IPS-18a (cell line): ENCODE measurements around the gene TSC22D1.

Experiments used
- H3K27ac ChIP-seq: one replicate; pipeline ENCODE4 v1.5.1; 2013; ENCODE audit warnings: low read length
- H3K27me3 ChIP-seq: one replicate; pipeline ENCODE4 v1.6.1; 2013; ENCODE audit warnings: mild to moderate bottlenecking, low read length; ENCODE audit not compliant: control insufficient read depth, insufficient read depth
- H3K36me3 ChIP-seq: one replicate; pipeline ENCODE4 v1.6.1; 2013; ENCODE audit warnings: low read depth, low read length; ENCODE audit not compliant: control insufficient read depth
- H3K4me1 ChIP-seq: one replicate; pipeline ENCODE4 v1.6.1; 2013; ENCODE audit warnings: low read depth, low read length; ENCODE audit not compliant: control insufficient read depth
- H3K4me3 ChIP-seq: one replicate; pipeline ENCODE4 v1.5.1; 2013; ENCODE audit warnings: low read length
- H3K9ac ChIP-seq: one replicate; pipeline ENCODE4 v1.6.1; 2013; ENCODE audit warnings: mild to moderate bottlenecking, low read length, moderate library complexity
- H3K9me3 ChIP-seq: one replicate; pipeline ENCODE4 v1.6.1; 2013; ENCODE audit warnings: low read depth, low read length; ENCODE audit not compliant: control insufficient read depth

Gene TSC22D1

DNA sequence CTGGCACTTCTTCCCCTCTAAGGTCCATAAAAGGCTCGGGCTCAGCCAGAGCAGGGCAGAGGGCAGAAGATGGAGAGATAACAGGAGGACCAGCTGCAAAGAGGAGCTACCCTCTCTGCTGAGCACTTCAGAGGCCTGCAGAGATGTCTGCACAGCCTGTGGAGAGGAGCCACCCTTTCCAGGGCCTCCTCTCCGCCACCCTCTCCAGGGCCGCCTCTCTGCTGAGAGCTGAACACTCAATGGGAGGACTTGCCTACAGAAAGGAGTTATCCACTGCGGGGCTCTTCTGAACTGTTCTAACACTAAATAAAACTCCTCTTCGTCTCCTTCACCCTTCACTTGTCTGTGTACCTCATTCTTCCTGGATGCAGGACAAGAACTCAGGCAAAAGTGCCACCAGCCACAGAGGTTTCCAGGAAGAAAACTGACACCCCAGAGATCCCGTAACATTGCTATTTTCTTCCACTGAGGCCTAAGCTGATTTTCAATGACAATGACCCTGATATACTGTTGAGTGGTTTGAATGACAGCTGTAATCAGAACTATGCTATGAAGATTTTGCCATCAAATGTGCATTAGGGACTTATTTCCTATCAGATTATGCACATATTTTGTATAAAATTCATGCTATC lies 16.2 kb upstream of the TSC22D1 start:
- Histone ChIP-seq H3K27me3 (no peaks in the 10 kb centered on the region), H3K9me3 (no peaks in the 10 kb centered on the region), H3K27ac (no peak overlapping the region), H3K4me3 (no peak overlapping the region), H3K4me1 (peaks cover 2% of the 10 kb centered on the region), H3K36me3 (no peaks in the 10 kb centered on the region), H3K9ac (no peak overlapping the region)

DNA sequence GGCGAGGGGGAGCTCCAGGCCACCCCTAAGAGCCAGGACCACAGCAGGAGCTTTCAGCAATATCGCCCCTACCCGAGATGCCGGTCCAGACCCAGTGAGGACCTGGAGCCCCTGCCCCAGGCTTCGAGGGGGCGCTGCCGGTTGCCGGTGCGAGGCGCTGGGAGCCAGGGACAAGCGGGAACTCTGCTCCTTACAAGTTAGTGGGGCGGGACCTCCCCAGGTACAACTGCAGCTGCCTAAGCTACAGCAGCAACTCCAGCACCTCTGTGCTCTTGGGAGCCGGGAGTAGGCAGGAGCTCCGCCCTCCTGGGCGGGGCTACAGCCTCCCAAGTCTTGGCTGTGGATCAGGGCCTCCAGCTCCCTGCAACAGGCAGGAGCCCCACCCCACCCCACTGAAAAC lies 15.2 kb upstream of the TSC22D1 start:
- Histone ChIP-seq H3K4me3 (no peak overlapping the region), H3K27me3 (no peaks in the 10 kb centered on the region), H3K27ac (no peak overlapping the region), H3K4me1 (peaks cover 3% of the 10 kb centered on the region), H3K9me3 (no peaks in the 10 kb centered on the region), H3K36me3 (no peaks in the 10 kb centered on the region), H3K9ac (no peak overlapping the region)

DNA sequence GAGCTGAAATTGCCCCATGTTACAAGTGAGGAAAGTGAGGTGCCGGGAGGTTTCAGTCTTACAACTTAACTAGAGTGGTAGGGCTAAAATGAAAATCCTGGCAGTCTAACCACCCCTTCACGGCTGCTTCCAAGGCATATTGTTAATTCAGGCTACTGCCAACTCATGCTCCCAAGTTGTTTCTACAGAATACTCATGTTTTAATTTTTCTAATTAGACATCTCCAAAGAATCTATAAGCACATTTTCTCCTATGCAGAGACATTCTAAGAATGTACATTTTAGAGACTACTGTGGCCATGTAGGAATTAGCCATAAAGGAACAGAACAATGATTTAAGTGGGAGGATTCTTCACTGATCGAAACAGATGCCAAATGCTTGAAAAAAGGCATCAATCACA lies 7.0 kb upstream of the TSC22D1 start:
- H3K27ac ChIP-seq, result no peak overlapping the region
- H3K9me3 ChIP-seq, result no peaks in the 10 kb centered on the region
- peaks cover 17% of the 10 kb centered on the region for H3K4me1 ChIP-seq
- H3K27me3 ChIP-seq, result no peaks in the 10 kb centered on the region
- H3K9ac ChIP-seq, result no peak overlapping the region
- no peak overlapping the region for H3K4me3 ChIP-seq
- H3K36me3 ChIP-seq, result no peaks in the 10 kb centered on the region

DNA sequence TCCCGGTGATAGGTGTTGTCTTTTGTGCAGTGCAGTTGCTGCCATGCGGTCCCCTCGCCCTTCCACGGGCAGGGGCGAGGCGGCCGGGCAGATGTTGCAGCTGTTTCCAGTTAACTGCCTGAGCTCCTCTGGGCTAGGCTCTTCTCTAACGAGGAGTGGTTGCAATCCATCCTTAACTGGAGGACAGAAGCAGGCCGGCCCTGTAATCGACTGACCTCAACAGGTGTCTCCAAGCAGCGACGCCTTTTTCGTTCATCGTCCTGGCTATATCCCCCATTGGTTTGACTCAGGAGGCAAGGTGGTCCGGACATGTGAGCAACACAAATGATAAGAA lies 1.9 kb upstream of the TSC22D1 start:
- Histone ChIP-seq H3K4me3 (peak overlapping the region; percentile 57), H3K36me3 (peaks cover 6% of the 10 kb centered on the region)

DNA sequence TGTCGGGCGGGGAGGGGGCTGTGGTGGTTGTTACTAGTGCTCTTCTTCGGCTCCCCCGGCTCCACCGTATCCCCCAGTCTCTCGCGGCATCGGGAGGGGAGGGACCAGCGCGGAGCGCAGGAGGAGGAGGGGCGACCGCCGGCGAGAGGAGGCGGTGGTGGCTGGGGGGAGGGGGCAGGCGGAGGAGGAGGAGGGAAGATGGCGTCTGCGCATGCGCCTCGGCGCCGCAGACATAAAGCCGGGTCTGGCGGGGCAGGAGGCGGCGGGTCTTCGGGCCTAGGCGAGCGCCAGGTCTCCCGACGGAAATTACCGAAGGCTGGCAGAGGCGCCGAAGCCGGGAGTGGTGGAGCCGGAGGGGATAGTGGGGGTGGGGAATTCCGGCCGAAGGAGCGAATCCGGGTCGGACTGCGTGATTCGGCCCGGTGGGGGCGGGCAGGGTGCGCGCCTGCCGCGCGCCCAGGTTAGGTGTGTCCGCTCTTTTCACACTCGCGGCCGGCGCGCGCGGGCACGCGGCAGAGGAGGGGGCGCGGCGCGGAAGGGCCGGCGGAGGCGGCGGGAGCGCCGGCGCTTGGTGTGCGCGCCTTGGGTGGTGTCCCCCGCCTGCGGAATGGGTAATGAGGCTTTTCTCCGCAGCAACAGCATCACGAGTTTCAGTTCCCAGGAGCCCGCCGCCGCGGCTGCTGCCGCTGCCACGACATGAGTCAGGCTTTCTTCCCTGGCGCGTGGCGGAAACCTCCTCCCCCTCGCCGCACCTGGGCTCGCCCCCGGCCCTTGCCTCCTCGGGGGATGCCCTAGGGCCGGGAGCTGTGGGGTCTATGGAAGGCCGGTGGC lies 1.3 kb upstream of the TSC22D1 start:
- Histone ChIP-seq H3K4me3 (peak overlapping the region; percentile 85), H3K4me1 (peaks cover 38% of the 10 kb centered on the region), H3K36me3 (peaks cover 6% of the 10 kb centered on the region), H3K27ac (peak overlapping the region; percentile 81), H3K9ac (peak overlapping the region; percentile 90), H3K9me3 (no peaks in the 10 kb centered on the region), H3K27me3 (no peaks in the 10 kb centered on the region)

More for the DNA sequence above, 1.9 kb upstream of the TSC22D1 start:
- Histone ChIP-seq H3K27ac (peak overlapping the region; percentile 81), H3K9ac (peak overlapping the region; percentile 90), H3K4me1 (peaks cover 37% of the 10 kb centered on the region), H3K27me3 (no peaks in the 10 kb centered on the region), H3K9me3 (no peaks in the 10 kb centered on the region)

DNA sequence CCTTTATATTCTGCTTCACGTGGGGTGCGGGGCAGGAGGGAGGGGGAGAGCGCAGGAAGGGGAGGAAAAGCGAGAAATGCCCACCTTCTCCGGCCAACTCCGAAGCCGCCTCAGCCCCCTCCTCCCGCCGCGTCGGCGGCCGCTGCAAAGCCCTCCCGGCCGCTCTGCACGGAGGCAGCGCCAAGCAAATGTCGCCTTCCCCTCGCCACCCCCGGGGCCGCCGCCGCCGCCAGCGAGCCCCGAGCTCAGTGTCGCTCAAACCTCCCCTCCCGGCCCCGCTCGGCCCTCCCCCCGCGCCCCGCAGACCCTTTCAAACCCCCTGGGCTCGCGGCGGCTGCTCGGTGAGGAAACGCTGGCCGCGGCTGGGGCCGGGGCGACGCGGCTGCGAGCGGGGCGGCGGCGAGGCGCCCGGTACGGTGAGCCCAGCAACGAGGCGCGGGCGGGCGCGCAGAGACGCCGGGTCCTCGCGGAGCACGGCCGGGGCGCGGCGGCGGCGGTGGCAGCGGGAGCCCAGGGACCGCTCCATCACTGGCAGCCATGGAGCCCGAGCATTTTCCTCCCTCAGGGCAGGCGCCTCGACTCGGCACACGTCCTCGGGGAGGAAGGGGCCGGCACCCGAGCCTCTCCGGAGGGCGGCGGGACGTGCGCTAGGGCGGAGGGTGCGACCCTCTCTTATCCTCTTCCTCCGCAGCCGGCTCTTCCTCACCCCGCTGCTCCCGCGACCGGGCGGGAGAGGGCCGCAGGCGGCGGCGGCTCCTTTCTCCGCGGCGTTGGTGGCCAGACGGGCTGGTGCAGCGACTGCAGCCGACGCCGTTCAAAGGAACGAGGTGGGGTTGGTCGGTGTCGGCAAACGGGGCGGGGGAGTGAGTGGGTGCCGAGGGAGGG lies 463 bp upstream of the TSC22D1 start:
- Histone ChIP-seq H3K27me3 (no peaks in the 10 kb centered on the region), H3K27ac (peak overlapping the region; percentile 44), H3K4me1 (peaks cover 44% of the 10 kb centered on the region), H3K4me3 (peak overlapping the region; percentile 85), H3K36me3 (peaks cover 6% of the 10 kb centered on the region), H3K9me3 (no peaks in the 10 kb centered on the region), H3K9ac (peak overlapping the region; percentile 71)

DNA sequence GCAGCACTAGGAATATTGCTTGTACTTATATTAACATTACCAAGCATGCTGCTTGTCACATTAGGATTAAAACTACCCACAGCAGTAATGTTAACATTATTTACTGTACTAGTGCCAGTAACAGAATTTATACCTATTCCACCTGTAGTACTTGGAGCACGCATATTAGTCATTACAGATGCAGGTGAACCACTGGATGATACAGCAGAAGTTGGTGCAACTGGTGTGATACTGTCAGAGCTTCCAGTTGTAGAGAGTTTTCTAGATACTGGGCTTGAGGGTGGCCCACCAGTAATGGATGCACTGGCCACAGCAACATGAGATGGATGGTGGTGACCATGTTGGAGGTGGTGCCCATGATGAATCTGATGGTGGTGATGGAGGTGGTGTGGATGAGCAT lies 1.1 kb downstream of the TSC22D1 start:
- Histone ChIP-seq H3K4me3 (peak overlapping the region; percentile 85), H3K4me1 (peaks cover 44% of the 10 kb centered on the region), H3K27ac (no peak overlapping the region)

DNA sequence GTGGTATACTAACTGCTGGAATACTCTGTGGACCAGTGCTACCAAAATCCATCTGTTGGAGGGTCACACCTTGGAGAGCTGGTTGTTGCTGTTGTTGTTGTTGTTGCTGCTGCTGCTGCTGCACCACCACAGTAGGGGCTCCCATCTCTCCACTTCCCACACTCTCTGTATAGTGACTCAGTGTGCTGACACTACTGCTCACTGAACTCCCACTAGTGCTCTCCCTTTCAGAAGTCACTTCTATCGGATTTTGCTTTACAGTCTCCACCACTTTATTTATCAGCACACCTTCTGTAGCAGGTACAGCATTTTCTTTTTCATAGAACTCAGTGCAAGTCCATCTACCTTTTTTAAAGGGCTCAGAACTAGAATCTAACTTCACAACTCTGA lies 1.7 kb downstream of the TSC22D1 start:
- Histone ChIP-seq H3K36me3 (peaks cover 6% of the 10 kb centered on the region), H3K4me3 (peak overlapping the region; percentile 85), H3K4me1 (peaks cover 40% of the 10 kb centered on the region), H3K9ac (no peak overlapping the region), H3K27ac (no peak overlapping the region), H3K27me3 (no peaks in the 10 kb centered on the region), H3K9me3 (no peaks in the 10 kb centered on the region)

More for the DNA sequence above, 1.1 kb downstream of the TSC22D1 start:
- Histone ChIP-seq H3K27me3 (no peaks in the 10 kb centered on the region), H3K9ac (no peak overlapping the region), H3K9me3 (no peaks in the 10 kb centered on the region), H3K36me3 (peaks cover 6% of the 10 kb centered on the region)

DNA sequence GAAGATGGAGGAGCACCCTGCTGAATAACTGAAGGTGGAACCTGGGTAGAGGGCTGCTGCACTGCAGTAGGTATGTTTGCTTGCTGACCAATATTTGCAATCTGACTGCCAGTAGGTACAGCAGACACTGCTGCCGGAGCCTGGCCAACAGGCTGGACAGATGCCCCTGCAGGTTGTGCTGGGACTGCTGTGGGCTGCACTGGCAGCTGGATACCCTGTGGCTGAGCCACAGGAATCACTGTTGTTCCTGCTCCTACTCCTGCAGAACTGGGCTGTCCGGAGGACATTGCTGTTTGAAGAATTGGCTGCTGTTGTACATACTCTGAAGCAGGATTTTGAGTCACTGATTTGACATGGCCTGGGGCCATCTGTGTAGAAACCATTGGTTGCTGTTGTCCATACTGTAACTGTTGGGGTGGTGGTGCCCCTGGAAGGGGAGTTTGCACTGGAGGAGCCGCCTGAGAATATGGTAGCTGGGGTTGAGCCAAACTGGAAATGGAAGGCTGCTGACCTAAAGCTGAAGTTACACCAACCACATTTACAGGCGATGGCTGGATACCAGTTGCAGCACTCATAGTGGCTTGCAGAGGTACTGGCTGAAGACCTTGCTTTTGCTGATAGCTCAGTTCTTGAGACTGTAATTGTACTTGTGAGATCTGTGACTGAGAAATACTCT lies 2.2 kb downstream of the TSC22D1 start:
- H3K4me1 ChIP-seq, result peaks cover 35% of the 10 kb centered on the region
- peaks cover 6% of the 10 kb centered on the region for H3K36me3 ChIP-seq
- H3K9ac ChIP-seq, result no peak overlapping the region
- no peak overlapping the region for H3K27ac ChIP-seq
- H3K4me3 ChIP-seq, result peak overlapping the region; percentile 85
- H3K9me3 ChIP-seq, result no peaks in the 10 kb centered on the region
- H3K27me3 ChIP-seq, result no peaks in the 10 kb centered on the region

DNA sequence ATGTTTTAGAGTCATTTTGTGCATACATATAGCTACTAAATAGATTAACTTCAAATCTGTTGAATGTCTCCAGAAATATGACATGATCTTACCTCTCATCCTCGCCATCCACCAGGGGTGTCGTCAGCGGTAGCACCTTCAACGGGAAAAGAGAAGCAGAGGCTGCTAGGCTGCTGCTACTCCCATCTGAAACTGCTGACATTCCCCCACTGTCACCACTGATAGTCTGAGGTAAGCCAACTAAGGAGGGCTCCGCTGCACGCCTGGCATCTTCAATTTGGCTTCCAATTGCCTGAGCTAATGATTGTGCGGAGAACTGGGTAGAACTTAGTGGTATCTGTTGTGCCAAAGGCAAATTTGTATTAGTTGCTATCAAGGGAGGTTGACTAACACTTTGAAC lies 3.1 kb downstream of the TSC22D1 start:
- no peaks in the 10 kb centered on the region for H3K9me3 ChIP-seq
- peaks cover 6% of the 10 kb centered on the region for H3K36me3 ChIP-seq
- peaks cover 31% of the 10 kb centered on the region for H3K4me1 ChIP-seq
- no peak overlapping the region for H3K27ac ChIP-seq
- H3K27me3 ChIP-seq, result no peaks in the 10 kb centered on the region
- H3K4me3 ChIP-seq, result peak overlapping the region; percentile 85
- peak overlapping the region; percentile 36 for H3K9ac ChIP-seq

DNA sequence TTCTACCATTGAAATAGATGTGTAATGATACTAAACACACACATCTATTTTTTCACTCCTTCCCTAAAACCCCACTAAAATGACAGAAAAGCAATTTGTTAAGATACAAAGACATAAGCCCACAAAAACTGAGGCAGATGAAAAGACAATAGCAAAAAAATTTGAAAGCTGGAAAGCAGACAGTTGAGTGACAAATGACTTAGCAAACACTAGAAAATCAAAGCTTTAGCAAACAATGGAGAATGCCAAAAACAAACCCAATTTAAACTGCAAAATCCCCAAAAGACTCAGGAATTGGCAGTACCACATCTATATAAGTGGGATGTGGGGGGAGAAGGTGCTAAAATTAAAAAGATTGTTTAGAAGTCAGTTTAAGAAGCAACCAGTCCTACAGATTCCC lies 9.5 kb downstream of the TSC22D1 start:
- Histone ChIP-seq H3K9ac (no peak overlapping the region), H3K9me3 (no peaks in the 10 kb centered on the region), H3K4me3 (no peak overlapping the region), H3K4me1 (peaks cover 21% of the 10 kb centered on the region), H3K27ac (no peak overlapping the region), H3K27me3 (no peaks in the 10 kb centered on the region), H3K36me3 (no peaks in the 10 kb centered on the region)
